NOMO-1 (cell line): ENCODE measurements around the gene KCNH8.

Experiments
- DNase-seq, 2 experiments: peaks; one replicate each; lab custom pipeline; 2025; ENCODE audit not compliant: unreplicated experiment in 2 of 2; lab: John Stamatoyannopoulos, UW

KCNH8 gene

GRCh38 chr3:19467761-19468160 is 319.5 kb downstream of the KCNH8 start:
- DNase-seq: no peak

GRCh38 chr3:19471138-19471537 is 322.8 kb downstream of the KCNH8 start:
- DNase-seq: no peak

GRCh38 chr3:19473971-19474580 is 325.8 kb downstream of the KCNH8 start:
- DNase-seq: no peak

GRCh38 chr3:19476281-19476680 is 328.0 kb downstream of the KCNH8 start:
- DNase-seq: no peak

- DNase-seq: no peak
These were observed 337.0 kb downstream of the KCNH8 start for GRCh38 chr3:19485267-19485666.

- no peak for DNase-seq
These were observed 339.1 kb downstream of the KCNH8 start for GRCh38 chr3:19487386-19487785.

- no peak for DNase-seq
These were observed 340.6 kb downstream of the KCNH8 start for GRCh38 chr3:19488939-19489338.

- no peak for DNase-seq
These were observed 341.6 kb downstream of the KCNH8 start for GRCh38 chr3:19489936-19490335.

GRCh38 chr3:19506171-19506570 is 357.9 kb downstream of the KCNH8 start:
- DNase-seq: no peak

GRCh38 chr3:19522305-19522704 is 374.0 kb downstream of the KCNH8 start:
- DNase-seq: no peak

- DNase-seq: no peak
These were observed 377.8 kb downstream of the KCNH8 start for GRCh38 chr3:19526071-19526470.

- DNase-seq: no peak
These were observed 379.4 kb downstream of the KCNH8 start for GRCh38 chr3:19527746-19528145.

GRCh38 chr3:19531426-19531825 is 383.1 kb downstream of the KCNH8 start:
- DNase-seq: no peak

GRCh38 chr3:19539518-19540392 is 391.4 kb downstream of the KCNH8 start:
- DNase-seq: peak; percentile 58 to 63

- no peak for DNase-seq
These were observed 392.2 kb downstream of the KCNH8 start for GRCh38 chr3:19540464-19540863.

- DNase-seq: no peak
These were observed 393.0 kb downstream of the KCNH8 start for GRCh38 chr3:19541284-19541683.

- peak in 1 of 2 experiments; percentile 19 for DNase-seq
These were observed 395.0 kb downstream of the KCNH8 start for GRCh38 chr3:19543212-19543841.

- no peak for DNase-seq
These were observed 399.6 kb downstream of the KCNH8 start for GRCh38 chr3:19547665-19548464.

- peak in 1 of 2 experiments; percentile 23 for DNase-seq
These were observed 411.6 kb downstream of the KCNH8 start for GRCh38 chr3:19559724-19560442.

- DNase-seq: no peak
These were observed 425.3 kb downstream of the KCNH8 start for GRCh38 chr3:19573644-19574043.
